Measurements from ENCODE around the gene HM13. TPM values are rescaled to one million over a fixed set of nuclear protein-coding genes. Genes with fewer than 3 reads are reported as not detected.
A peak's percentile ranks its signal among the peaks of the same experiment; 100 is the strongest.

HM13 gene
- total and polyA plus RNA-seq, 2 experiments from 2014 or later: 126 to 150 TPM

DNA sequence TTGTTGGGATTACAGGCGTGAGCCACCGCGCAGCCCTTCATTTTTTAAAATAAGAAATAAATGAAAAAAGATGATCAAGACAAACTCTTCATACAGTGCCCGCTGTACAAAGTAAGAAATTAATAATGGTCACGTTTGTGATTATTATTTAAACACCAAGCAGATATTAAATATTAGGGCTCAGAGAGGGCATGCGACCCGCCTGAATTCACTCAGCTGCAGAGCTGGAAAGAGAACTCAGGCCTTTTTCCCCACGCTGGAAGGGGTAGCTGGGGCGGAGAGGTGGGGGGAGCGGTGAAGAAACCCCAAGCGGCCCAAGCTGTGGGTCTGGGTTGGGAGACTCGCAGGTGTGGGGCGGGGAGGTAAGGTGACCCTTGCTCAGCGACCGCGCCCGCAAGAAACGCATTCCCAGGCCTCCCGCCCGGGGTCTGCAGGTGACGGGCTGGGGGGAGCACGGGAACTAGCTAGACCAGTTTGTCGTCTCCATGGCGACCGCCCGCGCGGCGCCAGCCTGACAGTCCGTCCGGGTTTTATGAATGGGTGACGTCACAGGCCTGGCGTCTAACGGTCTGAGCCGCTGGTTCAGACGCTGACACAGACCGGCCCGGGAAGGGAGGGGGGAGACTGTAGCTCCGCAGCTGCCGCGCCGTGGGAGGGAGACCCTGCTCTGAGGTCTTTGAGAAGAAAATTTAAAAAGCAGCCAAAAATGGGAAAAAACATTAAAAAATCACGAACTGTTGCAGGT lies 89.8 kb downstream of the HM13 start:
- Histone ChIP-seq H3K27me3 (ENCODE audit: insufficient read depth) (no peaks in the 10 kb centered on the region), H3K79me2 (replicated peaks; ENCODE audit: insufficient read depth) (peaks cover 19% of the 10 kb centered on the region), H3K4me1 (ENCODE audit: insufficient read depth) (peaks cover 42% of the 10 kb centered on the region), H4K20me1 (replicated peaks; ENCODE audit: insufficient read depth) (no peaks in the 10 kb centered on the region), H2AFZ (no peak overlapping the region), H3K36me3 (ENCODE audit: insufficient read depth) (no peaks in the 10 kb centered on the region), H3K27ac (ENCODE audit: low read depth) (peak overlapping the region; percentile 79), H3K9me2 (ENCODE audit: insufficient read depth) (no peaks in the 10 kb centered on the region), H3K4me2 (peak overlapping the region; percentile 76), H3F3A (replicated peaks; ENCODE audit: low read depth) (peaks cover 36% of the 10 kb centered on the region), H3K4me3 (peak overlapping the region; percentile 61)
- peaks cover 40% of the 10 kb centered on the region for H3K4me1 Mint-ChIP-seq
- peak overlapping the region; percentile 89 for H3K4me3 Mint-ChIP-seq
- H3K9me3 Mint-ChIP-seq: peaks cover 5% of the 10 kb centered on the region; the same call in 1 of the 3 replicates
- peak; percentile 99 for TF ChIP-seq CREB1 (CRISPR knock-in tag; IDR thresholded peaks at IDR 0.05; ENCODE audit: low read depth)
- no peak for TF ChIP-seq ZNF462 (CRISPR knock-in tag; IDR thresholded peaks at IDR 0.05)
- no peak for TF ChIP-seq EZH2 (IDR thresholded peaks at IDR 0.05; ENCODE audit: low read depth, unreplicated experiment)
- TF ChIP-seq NANOG (IDR thresholded peaks at IDR 0.05; ENCODE audit: borderline replicate concordance): peak; percentile 40; the same call in 1 of the 2 replicates
- TF ChIP-seq, protein P1, sequence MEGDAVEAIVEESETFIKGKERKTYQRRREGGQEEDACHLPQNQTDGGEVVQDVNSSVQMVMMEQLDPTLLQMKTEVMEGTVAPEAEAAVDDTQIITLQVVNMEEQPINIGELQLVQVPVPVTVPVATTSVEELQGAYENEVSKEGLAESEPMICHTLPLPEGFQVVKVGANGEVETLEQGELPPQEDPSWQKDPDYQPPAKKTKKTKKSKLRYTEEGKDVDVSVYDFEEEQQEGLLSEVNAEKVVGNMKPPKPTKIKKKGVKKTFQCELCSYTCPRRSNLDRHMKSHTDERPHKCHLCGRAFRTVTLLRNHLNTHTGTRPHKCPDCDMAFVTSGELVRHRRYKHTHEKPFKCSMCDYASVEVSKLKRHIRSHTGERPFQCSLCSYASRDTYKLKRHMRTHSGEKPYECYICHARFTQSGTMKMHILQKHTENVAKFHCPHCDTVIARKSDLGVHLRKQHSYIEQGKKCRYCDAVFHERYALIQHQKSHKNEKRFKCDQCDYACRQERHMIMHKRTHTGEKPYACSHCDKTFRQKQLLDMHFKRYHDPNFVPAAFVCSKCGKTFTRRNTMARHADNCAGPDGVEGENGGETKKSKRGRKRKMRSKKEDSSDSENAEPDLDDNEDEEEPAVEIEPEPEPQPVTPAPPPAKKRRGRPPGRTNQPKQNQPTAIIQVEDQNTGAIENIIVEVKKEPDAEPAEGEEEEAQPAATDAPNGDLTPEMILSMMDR (conservative IDR thresholded peaks at IDR 0.05; ENCODE audit: low read depth in 2 of 2): no peak
- peak; percentile 63 for TF ChIP-seq POLR2AphosphoS5 (IDR thresholded peaks at IDR 0.05; ENCODE audit: low read depth)
- no peak for TF ChIP-seq STAT1 (IDR thresholded peaks at IDR 0.05; ENCODE audit: unreplicated experiment)
- TF ChIP-seq, protein P2, sequence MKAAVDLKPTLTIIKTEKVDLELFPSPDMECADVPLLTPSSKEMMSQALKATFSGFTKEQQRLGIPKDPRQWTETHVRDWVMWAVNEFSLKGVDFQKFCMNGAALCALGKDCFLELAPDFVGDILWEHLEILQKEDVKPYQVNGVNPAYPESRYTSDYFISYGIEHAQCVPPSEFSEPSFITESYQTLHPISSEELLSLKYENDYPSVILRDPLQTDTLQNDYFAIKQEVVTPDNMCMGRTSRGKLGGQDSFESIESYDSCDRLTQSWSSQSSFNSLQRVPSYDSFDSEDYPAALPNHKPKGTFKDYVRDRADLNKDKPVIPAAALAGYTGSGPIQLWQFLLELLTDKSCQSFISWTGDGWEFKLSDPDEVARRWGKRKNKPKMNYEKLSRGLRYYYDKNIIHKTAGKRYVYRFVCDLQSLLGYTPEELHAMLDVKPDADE (IDR thresholded peaks at IDR 0.05): 0 out of 2 replicates have a peak, but pooled peaks have one; percentile 11
- TF ChIP-seq EZH2phosphoT487 (IDR thresholded peaks at IDR 0.05; ENCODE audit: unreplicated experiment): no peak
- peak overlapping the region; percentile 45 for H3K27ac Mint-ChIP-seq
- DNase-seq (ENCODE audit: low spot score) (peak; percentile 100), ATAC-seq (peak; percentile 42)
- H3K36me3 Mint-ChIP-seq (ENCODE audit: low read depth): peaks cover 13% of the 10 kb centered on the region
- H3K27me3 Mint-ChIP-seq (ENCODE audit: insufficient read depth, low read depth, poor library complexity): peaks cover 50% of the 10 kb centered on the region

Measured in GM23338 (cell line).